Right forelimb (tissue), 1 donor: ENCODE measurements around the gene ERVK3-1.
"Not testable (repeated sequence)": the region's sequence is repeated elsewhere in the genome, so short reads cannot be mapped to it uniquely, and the experiment has no call there.

Experiments
- DNase-seq: peaks from one replicate; pipeline ENCODE4 v3.0.0-alpha.2; 2018

ERVK3-1 gene

GRCh38 chr19:58346961-58347929 is 42.1 kb downstream of the ERVK3-1 start:
- peak; percentile 73 for DNase-seq

DNA sequence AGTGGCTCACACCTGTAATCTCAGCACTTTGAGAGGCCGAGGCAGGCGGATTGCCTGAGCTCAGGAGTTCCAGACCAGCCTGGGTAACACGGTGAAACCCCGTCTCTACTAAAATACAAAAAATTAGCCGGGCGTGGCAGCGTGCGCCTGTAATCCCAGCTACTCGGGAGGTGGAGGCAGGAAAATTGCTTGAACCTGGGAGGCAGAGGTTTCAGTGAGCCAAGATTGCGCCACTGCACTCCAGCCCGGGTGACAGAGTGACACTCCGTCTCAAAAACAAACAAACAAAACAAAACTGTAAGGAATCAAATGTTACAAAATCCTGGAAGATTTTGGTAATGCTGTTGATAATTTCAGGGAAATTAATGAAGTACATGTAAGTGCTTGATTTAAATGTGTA is 42.9 kb downstream of the ERVK3-1 start:
- not testable (repeated sequence) for DNase-seq

- no peak for DNase-seq
Measured at GRCh38 chr19:58349590-58349989, 44.4 kb downstream of the ERVK3-1 start.

GRCh38 chr19:58350001-58350861 is 45.1 kb downstream of the ERVK3-1 start:
- DNase-seq: no peak

DNA sequence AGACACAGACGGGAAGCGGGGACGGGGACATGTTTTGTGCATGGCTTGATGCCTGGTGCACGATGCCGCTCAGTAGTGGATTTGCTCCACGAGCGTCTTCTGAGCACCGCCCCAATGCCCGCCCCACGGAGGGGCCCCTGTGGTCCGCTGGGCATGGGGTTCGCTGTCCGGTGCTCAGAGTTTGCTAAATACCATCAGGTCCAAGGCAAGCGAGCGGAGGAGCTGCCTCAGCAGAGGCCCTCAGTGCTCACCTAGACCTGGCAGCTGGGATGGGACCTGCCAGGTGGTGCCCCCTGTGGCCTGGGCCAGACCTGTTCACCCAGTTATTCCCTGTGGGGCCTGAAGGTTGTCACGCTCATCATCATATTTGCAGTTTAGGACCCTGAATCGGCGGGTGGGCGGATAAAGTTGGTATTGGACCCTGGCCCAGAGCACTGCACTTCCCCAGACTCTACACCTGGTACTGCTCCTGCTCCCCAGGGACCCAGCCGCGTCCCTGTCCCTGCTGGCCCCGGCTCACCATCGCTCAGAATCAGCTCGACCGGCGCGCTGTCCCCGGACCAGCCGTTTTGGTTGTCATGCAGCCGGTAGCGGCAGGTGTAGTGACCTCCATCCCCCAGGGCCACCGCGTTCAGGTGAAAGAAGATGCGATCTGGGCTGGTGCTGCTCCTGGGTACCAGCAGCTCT is 45.8 kb downstream of the ERVK3-1 start:
- no peak for DNase-seq

GRCh38 chr19:58351558-58351878 is 46.3 kb downstream of the ERVK3-1 start:
- DNase-seq: no peak

- DNase-seq: no peak
Measured at GRCh38 chr19:58351990-58352755, 47.0 kb downstream of the ERVK3-1 start.

GRCh38 chr19:58352760-58353671 is 47.8 kb downstream of the ERVK3-1 start, which contains the start of gene A1BG:
A1BG (minus strand) TSS chr19:58353492; CDS start chr19:58353437, 55 bp downstream.
- DNase-seq: peak; percentile 30

GRCh38 chr19:58353717-58354477 is 48.7 kb downstream of the ERVK3-1 start:
- DNase-seq: peak; percentile 32

- DNase-seq: peak; percentile 28
Measured at GRCh38 chr19:58354478-58355030, 49.4 kb downstream of the ERVK3-1 start.

DNA sequence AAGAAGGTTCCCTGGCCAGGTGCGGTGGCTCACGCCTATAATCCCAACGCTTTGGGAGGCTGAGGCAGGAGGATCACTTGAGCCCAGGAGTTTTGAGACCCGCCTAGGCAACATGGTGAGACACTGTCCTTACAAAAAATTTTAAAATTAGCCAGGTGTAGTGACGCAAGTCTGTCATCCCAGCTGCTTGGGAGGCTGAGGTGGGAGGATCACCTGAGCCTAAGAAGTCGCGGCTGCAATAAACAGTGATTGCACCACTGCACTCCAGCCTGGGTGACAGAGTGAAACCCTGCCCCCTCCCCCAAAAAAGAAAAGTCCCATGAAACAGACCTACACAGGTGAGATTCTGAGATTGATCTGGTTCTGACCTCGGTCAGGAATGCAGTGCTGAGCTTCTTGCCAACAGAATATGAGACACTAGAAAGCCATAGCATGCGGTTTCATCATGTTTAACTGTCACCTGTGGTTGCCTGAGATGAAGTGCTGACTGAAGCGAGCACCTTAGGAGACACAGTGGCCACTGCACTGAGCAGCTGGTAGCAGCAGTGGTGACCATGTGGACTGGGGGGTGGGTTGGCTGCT is 50.1 kb downstream of the ERVK3-1 start:
- DNase-seq: no peak

- DNase-seq: peak; percentile 59
Measured at GRCh38 chr19:58355908-58356765, 51.0 kb downstream of the ERVK3-1 start.

GRCh38 chr19:58356766-58357480 is 51.7 kb downstream of the ERVK3-1 start:
- DNase-seq: peak; percentile 65

DNA sequence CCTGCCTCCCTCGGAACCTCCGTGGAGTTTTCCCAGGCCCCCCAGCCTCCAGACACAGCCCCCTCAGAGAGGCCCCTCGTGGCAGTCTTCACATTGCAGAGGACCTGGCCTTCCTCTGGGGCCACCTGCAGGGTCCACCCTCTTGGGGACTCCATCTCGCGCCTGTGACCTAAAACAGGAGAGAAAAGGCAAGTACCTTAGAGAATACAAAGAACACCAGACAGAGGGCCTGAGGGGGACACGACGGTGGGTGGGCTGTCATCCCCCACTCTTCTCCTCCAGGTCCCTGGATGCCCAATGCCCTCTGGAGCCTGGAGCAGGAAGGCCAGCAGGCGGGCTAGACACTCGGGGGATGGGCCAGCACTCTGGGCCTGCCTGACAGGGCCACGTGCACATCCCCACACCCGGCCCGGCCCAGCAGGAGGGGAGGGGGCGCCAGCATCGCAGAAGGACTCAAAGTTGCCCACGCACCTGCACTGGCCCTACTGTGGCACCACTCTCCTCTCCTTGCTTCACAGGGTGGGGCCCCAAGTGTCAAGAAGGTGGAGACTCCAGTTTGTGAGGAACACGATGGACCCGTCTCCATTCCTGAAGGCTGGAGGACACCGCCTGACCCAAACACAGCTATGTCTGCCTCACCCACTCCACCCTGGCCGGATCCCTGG is 52.4 kb downstream of the ERVK3-1 start:
- DNase-seq: no peak

GRCh38 chr19:58361900-58362271 is 56.7 kb downstream of the ERVK3-1 start:
- DNase-seq: no peak

GRCh38 chr19:58362272-58362994 is 57.3 kb downstream of the ERVK3-1 start, which contains the start of gene ZNF497:
ZNF497 (minus strand) TSS chr19:58362751; CDS start chr19:58357635, 5,116 bp downstream.
- DNase-seq: peak; percentile 98
